Tongue (tissue), 2 donors: ENCODE measurements around the gene SRRT. TPM values are rescaled to one million over a fixed set of nuclear protein-coding genes. Genes with fewer than 3 reads are reported as not detected.
"Not testable (repeated sequence)": the region's sequence is repeated elsewhere in the genome, so short reads cannot be mapped to it uniquely, and the experiment has no call there.

Experiments
- DNase-seq: peaks from one replicate; pipeline ENCODE4 v3.0.0-alpha.2; 2015
- total RNA-seq: library from RNA; depleted of rRNA; stranded (reverse); fragments of >200 nt; gene quantifications from one replicate; pipeline ENCODE4 v1.2.3, GENCODE V29; 2014

SRRT gene
- total RNA-seq = 54.8 TPM

- DNase-seq = peak; percentile 100
These were observed at the start of gene SRRT for GRCh38 chr7:100874577-100875355. Gene SRRT (plus strand): TSS chr7:100875103. CDS start chr7:100875591, 488 bp downstream.

GRCh38 chr7:100825215-100825671, 49.7 kb upstream of the SRRT start:
- peak; percentile 30 for DNase-seq

- DNase-seq = peak; percentile 73
These were observed 49.0 kb upstream of the SRRT start for GRCh38 chr7:100825751-100826513.

GRCh38 chr7:100826514-100827329, 48.2 kb upstream of the SRRT start:
- peak; percentile 40 for DNase-seq

- peak; percentile 98 for DNase-seq
These were observed 47.3 kb upstream of the SRRT start, which contains the start of gene EPHB4 for GRCh38 chr7:100827330-100828226. Gene EPHB4 (minus strand): TSS chr7:100827523. CDS start chr7:100827030, 493 bp downstream.

- DNase-seq = peak; percentile 2
These were observed 45.7 kb upstream of the SRRT start for GRCh38 chr7:100829150-100829716.

- no peak for DNase-seq
These were observed 44.5 kb upstream of the SRRT start for GRCh38 chr7:100830396-100830795.

- DNase-seq = no peak
These were observed 42.6 kb upstream of the SRRT start for GRCh38 chr7:100832281-100832633.

GRCh38 chr7:100835903-100836811, 38.7 kb upstream of the SRRT start:
- peak; percentile 64 for DNase-seq

GRCh38 chr7:100836812-100837098, 38.1 kb upstream of the SRRT start:
- DNase-seq = no peak

- peak; percentile 97 for DNase-seq
These were observed 37.6 kb upstream of the SRRT start for GRCh38 chr7:100837099-100837836.

GRCh38 chr7:100839361-100839760, 35.5 kb upstream of the SRRT start:
- no peak for DNase-seq

GRCh38 chr7:100840470-100841100, 34.3 kb upstream of the SRRT start:
- DNase-seq = no peak

GRCh38 chr7:100847360-100847759, 27.5 kb upstream of the SRRT start:
- no peak for DNase-seq

GRCh38 chr7:100852048-100852872, 22.6 kb upstream of the SRRT start, which contains the start of gene SLC12A9:
Gene SLC12A9 (plus strand): TSS chr7:100852713. CDS start chr7:100854198, 1,485 bp downstream.
- DNase-seq = peak; percentile 97

- DNase-seq = no peak
These were observed 20.6 kb upstream of the SRRT start for GRCh38 chr7:100854146-100854895.

- not testable (repeated sequence) for DNase-seq
These were observed 20.0 kb upstream of the SRRT start for GRCh38 chr7:100854899-100855298.
